ENCODE results near the gene TEAD1. TPM values are rescaled to one million over a fixed set of nuclear protein-coding genes. Genes with fewer than 3 reads are reported as not detected.

Gene TEAD1
- total RNA-seq, 6 experiments from 2014 or later = 28.3 to 41.5 (median 32.2) TPM

GRCh38 chr11:12865863-12866595 is 191.8 kb downstream of the TEAD1 start:
- Histone ChIP-seq H3K27ac (no peak overlapping the region), H3K36me3 (no peaks in the 10 kb centered on the region), H3K27me3 (no peaks in the 10 kb centered on the region), H3K9me3 (no peaks in the 10 kb centered on the region), H3K4me3 (no peak overlapping the region), H3K4me1 (peaks cover 0 to 25% (median 3%) of the 10 kb centered on the region in 4 donors)
- intact Hi-C loops (cut with DNase I) = no loop called here
- TF ChIP-seq CTCF (IDR thresholded peaks at IDR 0.05) (no peak), POLR2A (IDR thresholded peaks at IDR 0.05) (no peak)
- WGBS (ENCODE audit: insufficient coverage, low coverage, low lambda C conversion rate, missing lambda C conversion rate) = 69% methylated on average over 4 of the region's 6 CpGs
- DNase-seq (no peak), ATAC-seq (no peak)

DNA sequence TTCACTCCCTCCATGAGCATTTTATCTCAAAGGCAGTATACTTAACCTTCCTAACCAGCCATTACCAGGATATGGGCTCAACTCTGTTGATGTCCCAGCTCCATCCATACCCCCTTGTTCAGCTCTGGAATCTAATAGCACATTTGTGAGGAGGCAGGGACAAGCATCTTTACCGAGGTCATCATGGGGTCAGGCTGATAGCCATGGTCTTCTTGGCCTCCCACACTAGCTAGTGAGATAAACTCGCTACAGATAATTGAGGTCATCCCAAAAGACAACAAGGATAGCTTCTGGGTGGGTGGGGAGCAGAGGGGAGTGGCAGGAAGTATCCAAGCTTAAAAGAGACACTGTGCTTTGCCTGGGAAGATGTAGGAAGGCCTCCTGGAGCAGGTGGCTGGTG is 193.3 kb downstream of the TEAD1 start:
- Histone ChIP-seq H3K4me3 (no peak overlapping the region), H3K27me3 (no peaks in the 10 kb centered on the region), H3K4me1 (peaks cover 0 to 24% (median 3%) of the 10 kb centered on the region in 4 donors), H3K36me3 (no peaks in the 10 kb centered on the region), H3K27ac (peak overlapping the region; percentile 3 to 75 (median 61)), H3K9me3 (no peaks in the 10 kb centered on the region)
- 66% methylated on average over 2 of the region's 2 CpGs for WGBS (ENCODE audit: insufficient coverage, low coverage, low lambda C conversion rate, missing lambda C conversion rate)
- DNase-seq (no peak), ATAC-seq (no peak)
- intact Hi-C loops (cut with DNase I) = no loop called here
- no peak for TF ChIP-seq POLR2A (IDR thresholded peaks at IDR 0.05)
- no peak for TF ChIP-seq CTCF (IDR thresholded peaks at IDR 0.05)

GRCh38 chr11:12868315-12869073 is 194.3 kb downstream of the TEAD1 start:
- Histone ChIP-seq H3K4me3 (no peak overlapping the region), H3K27me3 (no peaks in the 10 kb centered on the region), H3K27ac (peak overlapping the region; percentile 3 to 75 (median 61)), H3K4me1 (peaks cover 0 to 15% (median 3%) of the 10 kb centered on the region in 4 donors), H3K36me3 (no peaks in the 10 kb centered on the region), H3K9me3 (no peaks in the 10 kb centered on the region)
- DNase-seq = no peak
- peak; percentile 65 to 88 (median 80) for ATAC-seq
- WGBS (ENCODE audit: insufficient coverage, low coverage, low lambda C conversion rate, missing lambda C conversion rate) = 47% methylated on average over 3 of the region's 3 CpGs
- intact Hi-C loops (cut with DNase I) = no loop called here
- TF ChIP-seq CTCF (IDR thresholded peaks at IDR 0.05) (peak in 3 of 4 donors; percentile 11 to 26 (median 17)), POLR2A (IDR thresholded peaks at IDR 0.05) (no peak)

- WGBS (ENCODE audit: insufficient coverage, low coverage, low lambda C conversion rate, missing lambda C conversion rate) = 77% methylated on average over 2 of the region's 2 CpGs
- intact Hi-C loops (cut with DNase I) = no loop called here
- H3K27ac ChIP-seq = no peak overlapping the region
These were observed 197.0 kb downstream of the TEAD1 start for GRCh38 chr11:12871241-12871640.

More at GRCh38 chr11:12871241-12871640, 197.0 kb downstream of the TEAD1 start:
- H3K4me3 ChIP-seq = no peak overlapping the region
- no peaks in the 10 kb centered on the region for H3K27me3 ChIP-seq
- H3K36me3 ChIP-seq = no peaks in the 10 kb centered on the region
- H3K9me3 ChIP-seq = no peaks in the 10 kb centered on the region
- TF ChIP-seq POLR2A (IDR thresholded peaks at IDR 0.05) (no peak), CTCF (IDR thresholded peaks at IDR 0.05) (no peak)
- no peak for ATAC-seq
- H3K4me1 ChIP-seq = peaks cover 0 to 15% (median 3%) of the 10 kb centered on the region in 4 donors
- no peak for DNase-seq
